Heart left ventricle (tissue), 13 donors: ENCODE results near the gene MACROH2A1.
A peak's percentile ranks its signal among the peaks of the same experiment; 100 is the strongest.

Experiments used
- POLR2A ChIP-seq, 2 donors: fragments of 450-650 bp; IDR thresholded peaks; one replicate each; pipeline ENCODE4 v1.6.1; 2017; ENCODE audit warnings: antibody characterized with exemption in 2 of 2, mild to moderate bottlenecking in 2 of 2, moderate library complexity in 2 of 2
- TF ChIP-seq, protein P1 (sequence below), 12 donors: fragments of 200-600 bp; sonication (generic) in 4 of 12; IDR thresholded peaks; one replicate each; pipeline versions ENCODE4 v1.5.0 to v1.8.0; 2018 to 2022; ENCODE audit warnings: antibody characterized with exemption in 12 of 12, mild to moderate bottlenecking in 5 of 12
- donor health status: ischemic (EF 13 %, LVEDD 7.1; RV severe dilation, severe dysfunction).
- donor health status: DM: no; HTN: yes; CAD: no.
- donor health status: DM: no; HTN: no; CAD: no.
- donor health status: ischemic (EF 25% LVEDD 6.9; RV normal size, moderate dysfunction).
- donor health status: ischemic (EF 25% LVEDD 5.7; RV mildly dilated, moderate dysfunction).
- donor health status: ischemic (EF 35%, LVEDD 5.7; RV mildly dilated, moderate dysfunction).
- donor health status: nonischemic (EF 11% LVEDD 7.7; RV severe dilation, severe dysfunction).
- donor health status: DM: yes; HTN: yes; CAD: no.
- donor health status: PGD.
- donor health status: ischemic (EF 29% LVEDD 5.4; RV normal size, mild dysfunction).
- donor health status: nonischemic (EF 23%, LVEDD 6.1; RV moderate dilation, normal function).

DNA sequence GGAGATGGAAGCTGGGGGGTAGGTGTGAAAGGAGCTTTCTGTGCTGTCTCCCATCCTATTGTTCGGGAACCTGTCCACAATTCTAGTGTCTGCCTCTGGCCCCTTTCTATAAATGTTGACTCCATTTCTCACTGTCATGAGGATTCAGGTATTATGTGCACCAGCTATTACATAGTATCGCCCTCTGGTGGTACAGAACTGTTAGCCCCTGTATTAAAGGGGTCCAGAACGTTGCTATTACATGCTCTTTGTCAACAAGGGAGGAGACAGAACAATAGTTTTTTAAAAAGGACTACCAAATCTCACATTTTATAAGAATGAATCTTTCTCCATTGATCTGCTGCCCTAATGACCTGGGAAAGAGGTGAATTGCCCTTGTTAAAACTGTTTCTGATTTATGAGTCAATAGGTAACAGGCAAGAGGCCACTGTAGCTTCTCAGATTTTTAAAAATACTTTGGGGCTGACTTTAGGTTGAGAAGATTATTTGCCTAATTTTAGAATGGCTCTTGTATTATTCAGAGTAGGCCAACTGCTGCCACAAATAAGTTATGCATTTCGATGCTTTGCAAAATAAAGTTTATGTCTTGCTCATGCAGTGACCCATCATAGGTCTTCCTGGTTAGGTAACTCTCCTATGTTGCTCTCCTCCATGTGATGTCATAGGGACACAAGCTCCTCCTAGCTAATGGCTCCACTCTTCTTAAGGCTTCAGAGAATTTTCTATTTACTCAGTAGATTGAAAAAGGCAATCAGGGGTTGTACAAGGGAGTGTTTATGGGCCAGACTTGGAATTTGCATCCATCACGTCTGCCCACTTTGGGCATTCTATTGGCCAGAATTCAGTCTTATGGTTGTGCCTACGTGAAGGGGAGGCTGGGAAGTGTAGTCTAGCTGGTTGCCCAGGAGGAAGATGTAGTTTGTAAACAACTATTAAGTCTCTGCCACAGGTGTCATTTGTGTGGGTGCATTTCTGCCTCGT, 27.4 kb upstream of the MACROH2A1 start:
- TF ChIP-seq POLR2A (IDR thresholded peaks at IDR 0.05) = no peak
- TF ChIP-seq, protein P1, sequence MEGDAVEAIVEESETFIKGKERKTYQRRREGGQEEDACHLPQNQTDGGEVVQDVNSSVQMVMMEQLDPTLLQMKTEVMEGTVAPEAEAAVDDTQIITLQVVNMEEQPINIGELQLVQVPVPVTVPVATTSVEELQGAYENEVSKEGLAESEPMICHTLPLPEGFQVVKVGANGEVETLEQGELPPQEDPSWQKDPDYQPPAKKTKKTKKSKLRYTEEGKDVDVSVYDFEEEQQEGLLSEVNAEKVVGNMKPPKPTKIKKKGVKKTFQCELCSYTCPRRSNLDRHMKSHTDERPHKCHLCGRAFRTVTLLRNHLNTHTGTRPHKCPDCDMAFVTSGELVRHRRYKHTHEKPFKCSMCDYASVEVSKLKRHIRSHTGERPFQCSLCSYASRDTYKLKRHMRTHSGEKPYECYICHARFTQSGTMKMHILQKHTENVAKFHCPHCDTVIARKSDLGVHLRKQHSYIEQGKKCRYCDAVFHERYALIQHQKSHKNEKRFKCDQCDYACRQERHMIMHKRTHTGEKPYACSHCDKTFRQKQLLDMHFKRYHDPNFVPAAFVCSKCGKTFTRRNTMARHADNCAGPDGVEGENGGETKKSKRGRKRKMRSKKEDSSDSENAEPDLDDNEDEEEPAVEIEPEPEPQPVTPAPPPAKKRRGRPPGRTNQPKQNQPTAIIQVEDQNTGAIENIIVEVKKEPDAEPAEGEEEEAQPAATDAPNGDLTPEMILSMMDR (IDR thresholded peaks at IDR 0.05) = peak; percentile 57 to 76 (median 64)
